NCI-H526 treated with DMSO at 0.1 percent for 48 hours (cell line): ENCODE measurements around the gene C2CD3.
"Not testable (repeated sequence)": the region's sequence is repeated elsewhere in the genome, so short reads cannot be mapped to it uniquely, and the experiment has no call there.

Source experiments
- DNase-seq: peaks from one replicate; lab custom pipeline; 2025; lab: John Stamatoyannopoulos, UW

Gene C2CD3

GRCh38 chr11:74157169-74157568 lies 13.6 kb downstream of the C2CD3 start:
- peak; percentile 98 for DNase-seq

DNA sequence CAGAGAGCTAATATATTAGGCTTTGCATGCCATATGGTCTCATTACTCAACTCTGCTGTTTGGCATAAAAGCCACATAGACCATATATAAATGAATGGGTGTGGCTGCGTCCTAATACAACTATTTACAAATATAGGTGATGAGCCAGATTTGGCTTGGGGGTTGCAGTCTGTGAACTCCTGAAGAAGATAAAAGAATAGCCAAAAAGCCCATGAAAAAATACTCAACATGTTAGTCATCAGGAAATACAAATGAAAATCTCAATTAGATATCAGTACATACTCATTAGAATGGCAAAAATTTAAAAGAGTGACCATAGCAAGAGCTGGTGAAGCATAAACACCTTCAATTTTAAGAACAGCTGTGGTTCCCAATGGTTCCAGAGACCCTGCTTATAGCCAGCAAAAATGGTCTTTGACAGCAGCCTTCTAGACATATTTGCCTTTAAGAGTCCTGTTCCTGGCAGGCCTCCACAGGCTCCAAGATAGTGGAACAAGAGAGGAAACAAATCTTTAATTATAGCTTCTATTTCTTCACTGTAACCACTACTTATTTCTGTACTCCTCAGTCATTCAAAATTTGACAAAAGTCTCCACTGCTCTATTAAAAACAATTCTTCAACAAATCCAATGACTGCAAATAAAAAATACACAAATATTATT lies 16.1 kb downstream of the C2CD3 start:
- no peak for DNase-seq

DNA sequence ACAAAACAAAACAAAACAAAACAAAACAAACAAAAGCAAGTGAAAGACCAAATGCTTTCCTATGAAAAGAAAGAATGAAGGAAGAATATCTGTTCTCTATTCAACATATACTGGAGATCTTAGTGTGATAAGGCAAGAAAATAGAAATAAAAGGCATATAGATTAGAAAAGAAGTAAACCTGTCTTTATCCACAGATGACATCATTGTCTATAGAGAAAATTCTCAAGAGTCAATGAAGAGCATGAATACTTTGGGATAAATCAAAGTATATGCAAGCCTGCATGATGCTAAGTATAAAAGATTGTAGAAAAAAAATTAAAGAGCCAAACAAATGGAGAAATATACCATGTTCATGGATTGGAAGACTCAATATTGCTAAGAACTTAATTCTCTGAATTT lies 17.6 kb downstream of the C2CD3 start:
- DNase-seq: no peak

GRCh38 chr11:74147199-74147929 lies 23.4 kb downstream of the C2CD3 start:
- DNase-seq: no peak

- DNase-seq: no peak
These were observed 26.2 kb downstream of the C2CD3 start for GRCh38 chr11:74144592-74144991.

DNA sequence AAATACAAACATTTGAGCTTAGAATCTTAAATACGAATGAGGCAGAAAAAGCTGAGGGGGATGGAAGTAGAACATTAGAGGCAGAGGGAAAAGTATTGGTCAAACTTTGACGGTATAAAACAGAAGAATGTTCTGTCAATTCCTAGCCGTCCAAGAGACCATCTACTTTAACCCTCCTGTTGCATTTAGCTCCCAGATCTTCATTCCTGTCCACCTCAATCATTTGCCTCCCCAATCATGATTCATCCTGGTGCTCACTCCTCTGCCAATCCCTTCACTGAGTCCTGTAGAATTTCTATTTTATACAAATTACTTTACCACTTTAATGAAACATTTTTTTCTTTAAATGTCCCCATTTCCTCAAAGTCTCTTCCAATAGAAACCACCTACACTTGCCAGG lies 28.2 kb downstream of the C2CD3 start:
- no peak for DNase-seq

DNA sequence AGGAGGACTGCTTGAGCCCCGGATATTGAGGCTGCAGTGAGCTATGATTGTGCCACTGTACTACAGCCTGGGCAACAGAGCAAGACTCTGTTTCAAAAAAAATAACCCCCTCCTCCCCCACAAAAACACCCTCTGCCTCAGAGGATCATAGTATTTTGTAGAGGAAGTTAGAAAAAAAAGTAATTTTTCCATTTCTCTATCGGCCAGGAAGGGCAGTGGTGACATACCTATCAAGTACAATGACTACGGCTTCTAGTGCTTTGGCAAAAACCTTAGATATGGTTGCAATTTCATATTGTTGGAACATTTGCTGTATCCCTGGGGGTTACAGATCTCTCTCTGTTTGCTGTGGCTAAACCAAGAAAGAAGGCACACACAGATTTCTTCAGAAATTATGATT lies 28.9 kb downstream of the C2CD3 start:
- no peak for DNase-seq

DNA sequence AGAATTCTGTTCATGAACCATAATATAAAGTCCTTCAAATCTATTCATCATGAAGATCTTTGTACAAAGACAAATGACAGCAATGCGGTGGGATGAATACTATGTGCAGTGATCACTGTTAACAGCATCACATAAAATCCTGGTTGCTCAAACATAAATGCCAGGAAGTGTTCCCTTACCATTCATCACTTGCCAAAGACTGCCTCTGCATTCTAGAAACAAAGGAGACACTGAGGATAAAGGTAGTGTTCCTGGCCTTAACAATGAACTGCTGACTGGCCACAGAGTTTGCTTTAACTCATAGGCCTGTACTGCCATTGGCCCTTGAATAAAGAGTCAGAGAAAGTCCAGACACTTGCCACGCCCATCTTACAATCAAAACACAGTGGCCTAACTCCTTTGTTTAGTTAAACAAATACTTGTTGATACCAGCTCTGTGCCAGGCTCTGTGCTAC lies 29.5 kb downstream of the C2CD3 start:
- peak; percentile 25 for DNase-seq

GRCh38 chr11:74139919-74140431 lies 30.8 kb downstream of the C2CD3 start:
- not testable (repeated sequence) for DNase-seq

- DNase-seq: no peak
These were observed 31.5 kb downstream of the C2CD3 start for GRCh38 chr11:74139151-74139918.

DNA sequence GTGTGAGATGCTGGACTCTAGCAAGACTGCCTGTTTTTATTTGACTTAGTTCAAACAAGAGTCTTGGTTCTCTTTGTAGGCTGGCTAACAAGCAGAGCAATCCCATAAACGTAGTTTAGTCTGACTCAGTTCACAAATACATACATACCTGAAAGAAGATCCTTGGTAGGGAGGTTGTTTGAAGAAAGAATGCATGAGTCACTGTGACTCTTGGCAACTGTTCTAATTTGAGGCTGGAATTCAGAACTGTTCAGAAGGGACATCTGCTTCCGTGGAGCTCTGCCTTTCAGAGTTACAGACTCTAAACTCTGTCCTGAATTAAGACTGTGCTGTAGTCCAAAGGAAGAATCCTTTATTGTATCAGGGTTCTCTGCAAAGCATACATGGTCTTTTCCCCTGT lies 32.2 kb downstream of the C2CD3 start:
- DNase-seq: no peak

DNA sequence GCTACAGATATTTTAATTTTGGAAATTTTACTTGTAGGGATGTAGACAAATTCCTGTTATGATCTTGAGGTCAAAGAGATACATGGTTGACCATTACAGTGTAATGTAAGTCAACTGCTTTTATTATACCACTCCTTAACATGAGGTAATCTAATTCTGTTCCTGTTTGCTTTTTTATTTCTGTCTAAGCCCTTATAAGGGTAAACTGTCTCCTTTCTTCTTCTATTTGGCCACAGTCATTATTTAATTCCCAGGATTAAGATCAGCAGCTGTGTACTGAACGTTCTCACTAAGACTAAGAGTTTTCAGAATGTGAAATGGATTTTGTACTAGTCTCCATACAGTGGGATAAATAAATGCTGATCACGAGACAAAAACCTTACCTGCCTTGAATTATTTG lies 32.8 kb downstream of the C2CD3 start:
- no peak for DNase-seq

- no peak for DNase-seq
These were observed 35.5 kb downstream of the C2CD3 start for GRCh38 chr11:74135127-74135840.

DNA sequence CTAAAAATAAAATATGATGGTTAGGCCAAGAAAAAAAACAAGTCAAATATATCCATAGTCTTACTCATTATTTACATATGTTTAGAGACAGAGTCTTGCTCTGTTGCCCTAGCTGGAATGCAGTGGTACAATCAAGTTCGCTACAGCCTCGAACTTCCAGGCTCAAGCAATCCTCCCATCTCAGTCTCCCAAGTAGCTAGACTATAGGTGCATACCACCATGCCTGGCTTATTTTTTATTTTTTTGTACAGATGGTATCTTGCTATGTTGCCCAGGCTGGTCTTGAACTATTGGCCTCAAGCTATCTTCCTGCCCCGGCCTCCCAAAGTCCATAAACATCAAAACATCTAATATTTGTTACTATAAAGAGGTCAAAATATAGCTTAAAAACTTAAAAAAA lies 36.1 kb downstream of the C2CD3 start:
- no peak for DNase-seq

- DNase-seq: no peak
These were observed 37.4 kb downstream of the C2CD3 start for GRCh38 chr11:74133436-74133835.

DNA sequence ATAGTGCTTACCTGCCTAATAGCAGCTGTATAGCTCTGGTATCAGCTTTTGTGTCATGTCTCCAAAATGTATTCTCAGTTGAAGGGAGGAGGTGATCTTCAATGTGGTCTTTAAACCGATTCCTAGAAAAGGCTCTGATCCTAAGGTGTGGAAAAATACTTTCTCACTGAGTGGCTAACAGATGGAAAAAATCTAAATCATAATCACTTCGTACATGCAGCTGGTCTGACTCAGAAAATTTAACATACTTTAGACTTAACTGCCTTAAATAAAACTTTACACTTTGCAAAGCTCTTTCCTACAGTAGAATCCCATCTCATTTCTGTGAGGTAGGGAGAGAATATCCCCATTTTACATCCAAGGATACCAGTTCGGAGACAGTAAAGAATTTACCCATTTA lies 38.0 kb downstream of the C2CD3 start:
- no peak for DNase-seq

DNA sequence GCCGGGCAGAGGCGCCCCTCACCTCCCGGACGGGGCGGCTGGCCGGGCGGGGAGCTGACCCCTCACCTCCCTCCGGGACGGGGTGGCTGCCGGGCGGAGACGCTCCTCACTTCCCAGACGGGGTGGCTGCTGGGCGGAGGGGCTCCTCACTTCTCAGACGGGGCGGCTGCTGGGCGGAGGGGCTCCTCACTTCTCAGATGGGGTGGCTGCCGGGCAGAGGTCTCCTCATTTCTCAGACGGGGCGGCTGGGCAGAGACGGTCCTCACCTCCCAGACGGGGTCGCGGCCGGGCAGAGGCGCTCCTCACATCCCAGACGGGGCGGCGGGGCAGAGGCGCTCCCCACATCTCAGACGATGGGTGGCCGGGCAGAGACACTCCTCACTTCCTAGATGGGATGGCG lies 41.7 kb downstream of the C2CD3 start:
- DNase-seq: not testable (repeated sequence)

DNA sequence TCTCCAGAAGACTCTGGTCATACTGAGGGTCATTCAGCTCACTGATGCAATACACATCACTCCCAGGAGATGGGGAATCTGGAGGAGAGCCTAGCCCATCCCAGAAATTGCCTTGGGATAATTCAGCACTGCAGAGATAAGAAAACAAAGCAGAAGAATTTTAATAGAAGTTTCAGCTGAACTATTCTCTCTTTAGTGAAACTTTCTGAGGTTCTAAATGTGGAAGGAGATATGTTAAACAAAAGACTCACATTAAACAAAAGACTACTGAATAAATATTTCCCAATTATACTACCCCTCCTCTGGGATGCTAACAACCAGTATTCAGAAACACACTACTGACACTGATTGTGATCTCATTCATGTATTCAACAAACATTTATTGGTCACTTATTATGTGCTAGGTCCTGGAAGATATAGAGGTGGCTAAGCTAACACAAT lies 47.8 kb downstream of the C2CD3 start:
- DNase-seq: no peak

GRCh38 chr11:74121804-74122203 lies 49.0 kb downstream of the C2CD3 start:
- no peak for DNase-seq

DNA sequence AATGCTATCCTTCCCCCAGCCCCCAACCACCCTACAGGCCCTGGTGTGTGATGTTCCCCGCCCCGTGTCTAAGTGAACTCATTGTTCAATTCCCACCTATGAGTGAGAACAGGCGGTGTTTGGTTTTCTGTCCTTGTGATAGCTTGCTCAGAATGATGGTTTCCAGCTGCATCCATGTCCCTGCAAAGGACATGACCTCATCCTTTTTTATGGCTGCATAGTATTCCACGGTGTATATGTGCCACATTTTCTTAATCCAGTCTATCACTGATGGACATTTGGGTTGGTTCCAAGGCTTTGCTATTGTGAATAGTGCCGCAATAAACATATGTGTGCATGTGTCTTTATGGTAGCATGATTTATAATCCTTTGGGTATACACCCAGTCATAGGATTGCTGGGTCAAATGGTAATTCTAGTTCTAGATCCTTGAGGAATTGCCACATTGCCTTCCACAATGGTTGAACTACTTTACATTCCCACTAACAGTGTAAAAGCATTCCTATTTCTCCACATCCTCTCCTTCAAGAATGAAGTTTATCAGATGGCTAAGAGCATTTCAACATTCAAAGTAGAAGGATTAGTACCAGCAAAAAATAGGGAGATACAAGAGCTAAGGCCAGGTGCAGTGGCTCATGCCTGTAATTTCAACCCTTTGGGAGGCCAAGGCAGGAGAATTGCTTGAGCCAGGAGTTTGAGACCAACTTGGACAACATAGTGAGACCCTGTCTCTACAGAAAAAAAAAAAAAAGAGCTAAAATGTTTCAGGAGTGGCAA lies 50.4 kb downstream of the C2CD3 start:
- not testable (repeated sequence) for DNase-seq

- DNase-seq: no peak
These were observed 54.1 kb downstream of the C2CD3 start for GRCh38 chr11:74116719-74117118.
